Stimulated activated effector memory CD8-positive, alpha-beta T cell treated with anti-CD3 and anti-CD28 coated beads, Interleukin-12 subunit alpha, Interleukin-12 subunit beta, amount 100 ng/mL, for 72 hours (primary cell): ENCODE data around the gene ING4.
A peak's percentile ranks its signal among the peaks of the same experiment; 100 is the strongest.

Source experiments
- ATAC-seq: fragments of 150-1000 bp; cut with Tn5 transposase; 2 replicates; pipeline ENCODE4 v1.10.0; 2021
- DNase-seq, 2 donors: peaks; one replicate each; pipeline ENCODE4 v3.0.0; 2021 to 2022; ENCODE audit warnings: low spot score in 2 of 2
- H3K27ac Mint-ChIP-seq: one replicate; pipeline ENCODE4 v1.8.0; 2022; ENCODE audit warnings: mild to moderate bottlenecking, mixed read lengths
- H3K36me3 Mint-ChIP-seq: one replicate; pipeline ENCODE4 v1.8.0; 2022; ENCODE audit warnings: mild to moderate bottlenecking, mixed read lengths
- H3K4me1 Mint-ChIP-seq: one replicate; pipeline ENCODE4 v1.8.0; 2022; ENCODE audit warnings: mixed read lengths
- H3K4me3 Mint-ChIP-seq: one replicate; pipeline ENCODE4 v1.8.0; 2022; ENCODE audit warnings: mild to moderate bottlenecking, mixed read lengths
- H3K9me3 Mint-ChIP-seq: one replicate; pipeline ENCODE4 v1.8.0; 2022; ENCODE audit warnings: mixed read lengths

The ING4 gene

GRCh38 chr12:6612247-6612646 lies 50.7 kb downstream of the ING4 start:
- peak overlapping the region; percentile 27 for H3K4me3 Mint-ChIP-seq
- peaks cover 13% of the 10 kb centered on the region for H3K36me3 Mint-ChIP-seq
- peaks cover 48% of the 10 kb centered on the region for H3K4me1 Mint-ChIP-seq
- no peak for ATAC-seq
- peak overlapping the region; percentile 71 for H3K27ac Mint-ChIP-seq
- H3K9me3 Mint-ChIP-seq: no peaks in the 10 kb centered on the region
- no peak for DNase-seq

- H3K4me3 Mint-ChIP-seq: no peak overlapping the region
- ATAC-seq (no peak), DNase-seq (peak in 1 of 2 donors; percentile 65)
- no peaks in the 10 kb centered on the region for H3K9me3 Mint-ChIP-seq
- H3K4me1 Mint-ChIP-seq: peaks cover 51% of the 10 kb centered on the region
- H3K36me3 Mint-ChIP-seq: peaks cover 25% of the 10 kb centered on the region
- no peak overlapping the region for H3K27ac Mint-ChIP-seq
Measured at GRCh38 chr12:6608592-6609281, 54.2 kb downstream of the ING4 start.

- Mint-ChIP-seq H3K4me1 (peaks cover 51% of the 10 kb centered on the region), H3K27ac (no peak overlapping the region), H3K36me3 (peaks cover 33% of the 10 kb centered on the region), H3K9me3 (no peaks in the 10 kb centered on the region), H3K4me3 (no peak overlapping the region)
- peak; percentile 37 to 80 for DNase-seq
- peak; percentile 63 for ATAC-seq
Measured at GRCh38 chr12:6607751-6608591, 54.9 kb downstream of the ING4 start.

- H3K9me3 Mint-ChIP-seq: no peaks in the 10 kb centered on the region
- H3K36me3 Mint-ChIP-seq: peaks cover 47% of the 10 kb centered on the region
- peak; percentile 43 for ATAC-seq
- H3K4me1 Mint-ChIP-seq: peaks cover 51% of the 10 kb centered on the region
- H3K4me3 Mint-ChIP-seq: no peak overlapping the region
- H3K27ac Mint-ChIP-seq: peak overlapping the region; percentile 96
- peak; percentile 37 to 74 for DNase-seq
Measured at GRCh38 chr12:6606331-6607131, 56.4 kb downstream of the ING4 start.

GRCh38 chr12:6605421-6606330 lies 57.2 kb downstream of the ING4 start:
- Mint-ChIP-seq H3K36me3 (peaks cover 55% of the 10 kb centered on the region), H3K27ac (peak overlapping the region; percentile 96), H3K4me1 (peaks cover 48% of the 10 kb centered on the region)

GRCh38 chr12:6604259-6605029 lies 58.5 kb downstream of the ING4 start:
- Mint-ChIP-seq H3K4me3 (no peak overlapping the region), H3K4me1 (peaks cover 46% of the 10 kb centered on the region), H3K27ac (peak overlapping the region; percentile 96), H3K9me3 (no peaks in the 10 kb centered on the region), H3K36me3 (peaks cover 68% of the 10 kb centered on the region)
- ATAC-seq: no peak
- DNase-seq: no peak

More at GRCh38 chr12:6605421-6606330, 57.2 kb downstream of the ING4 start:
- no peak overlapping the region for H3K4me3 Mint-ChIP-seq
- ATAC-seq (peak; percentile 60), DNase-seq (peak; percentile 26 to 59)
- no peaks in the 10 kb centered on the region for H3K9me3 Mint-ChIP-seq

- Mint-ChIP-seq H3K4me3 (no peak overlapping the region), H3K36me3 (peaks cover 81% of the 10 kb centered on the region)
- DNase-seq: no peak
Measured at GRCh38 chr12:6603095-6603567, 59.8 kb downstream of the ING4 start.

GRCh38 chr12:6602526-6602925 lies 60.4 kb downstream of the ING4 start:
- Mint-ChIP-seq H3K4me1 (peaks cover 51% of the 10 kb centered on the region), H3K36me3 (peaks cover 87% of the 10 kb centered on the region), H3K4me3 (no peak overlapping the region), H3K9me3 (no peaks in the 10 kb centered on the region), H3K27ac (peak overlapping the region; percentile 96)
- no peak for ATAC-seq
- no peak for DNase-seq

More at GRCh38 chr12:6603095-6603567, 59.8 kb downstream of the ING4 start:
- ATAC-seq: no peak
- H3K9me3 Mint-ChIP-seq: no peaks in the 10 kb centered on the region
- peak overlapping the region; percentile 96 for H3K27ac Mint-ChIP-seq
- peaks cover 46% of the 10 kb centered on the region for H3K4me1 Mint-ChIP-seq
